Calu3 (cell line): ENCODE data around the gene INPP5K. TPM values are rescaled to one million over a fixed set of nuclear protein-coding genes. Genes with fewer than 3 reads are reported as not detected.

Experiments used
- BruUV-seq: library from RNA; stranded (reverse); fragments of 400-500 nt; replicated peaks from 2 replicates; lab custom pipeline; 2021; lab: Mats Ljungman, UMichigan
- CTCF ChIA-PET: fragments of 300-600 bp; sonication (Branson Sonifier 250); formaldehyde crosslinking; loops from one replicate; lab custom pipeline; 2022; ENCODE audit warnings: antibody characterized with exemption; lab: Charles Lee
- DNase-seq: peaks from one replicate; pipeline ENCODE4 v3.0.0; 2022
- H3K27ac Mint-ChIP-seq: one replicate; pipeline ENCODE4 v1.8.0; 2022; ENCODE audit warnings: mixed read lengths; ENCODE audit not compliant: unreplicated experiment
- H3K27me3 Mint-ChIP-seq: one replicate; pipeline ENCODE4 v1.8.0; 2022; ENCODE audit warnings: mixed read lengths; ENCODE audit not compliant: unreplicated experiment
- H3K36me3 Mint-ChIP-seq: one replicate; pipeline ENCODE4 v1.8.0; 2022; ENCODE audit warnings: mild to moderate bottlenecking, moderate library complexity, mixed read lengths; ENCODE audit not compliant: insufficient read depth, unreplicated experiment
- H3K4me1 Mint-ChIP-seq: one replicate; pipeline ENCODE4 v1.8.0; 2022; ENCODE audit warnings: mild to moderate bottlenecking, low read depth, mixed read lengths; ENCODE audit not compliant: unreplicated experiment
- H3K4me3 Mint-ChIP-seq: one replicate; pipeline ENCODE4 v1.8.0; 2022; ENCODE audit warnings: mild to moderate bottlenecking, low read depth, moderate library complexity, mixed read lengths; ENCODE audit not compliant: unreplicated experiment
- H3K9me3 Mint-ChIP-seq: one replicate; pipeline ENCODE4 v1.8.0; 2022; ENCODE audit warnings: low read depth, mixed read lengths; ENCODE audit not compliant: unreplicated experiment
- CTCF ChIP-seq: fragments of 200-600 bp; IDR thresholded peaks from one replicate; pipeline ENCODE4 v1.8.0; 2022; ENCODE audit warnings: antibody characterized with exemption; ENCODE audit not compliant: unreplicated experiment
- intact Hi-C: fragments of 100-400 bp; cut with micrococcal nuclease; formaldehyde crosslinking; loops from one replicate; pipeline ENCODE4 v1.10.0; 2022; ENCODE audit not compliant: unreplicated experiment
- total RNA-seq: library from RNA; stranded (reverse); gene quantifications from 2 replicates; pipeline ENCODE4 v1.2.3, GENCODE V29; 2022

INPP5K gene
- total RNA-seq, 1 experiment from 2014 or later, result 18.7 TPM

GRCh38 chr17:1471490-1471889 lies 44.9 kb downstream of the INPP5K start:
- no peak for DNase-seq
- no TSS peak for BruUV-seq
- Mint-ChIP-seq H3K4me3 (no peak overlapping the region), H3K9me3 (no peaks in the 10 kb centered on the region), H3K36me3 (peaks cover 42% of the 10 kb centered on the region), H3K4me1 (no peaks in the 10 kb centered on the region), H3K27ac (no peak overlapping the region), H3K27me3 (no peaks in the 10 kb centered on the region)
- intact Hi-C loops, result no loop called here
- CTCF ChIA-PET, result interaction anchor here (1.0 kb wide), 1 partner anchor 13 kb away, joined by 3 read pairs; no protein-coding TSS in a partner anchor
- no peak for TF ChIP-seq CTCF

- no peak for TF ChIP-seq CTCF
- peaks cover 46% of the 10 kb centered on the region for H3K36me3 Mint-ChIP-seq
Observed at GRCh38 chr17:1470755-1471462, 45.5 kb downstream of the INPP5K start.

GRCh38 chr17:1470071-1470754 lies 46.2 kb downstream of the INPP5K start:
- H3K9me3 Mint-ChIP-seq, result no peaks in the 10 kb centered on the region
- TF ChIP-seq CTCF, result no peak
- H3K36me3 Mint-ChIP-seq, result peaks cover 46% of the 10 kb centered on the region
- no peaks in the 10 kb centered on the region for H3K4me1 Mint-ChIP-seq
- no peak overlapping the region for H3K27ac Mint-ChIP-seq
- no peak for DNase-seq
- BruUV-seq, result no TSS peak
- intact Hi-C loops, result no loop called here
- H3K4me3 Mint-ChIP-seq, result no peak overlapping the region
- CTCF ChIA-PET, result no interaction called here
- no peaks in the 10 kb centered on the region for H3K27me3 Mint-ChIP-seq

More at GRCh38 chr17:1470755-1471462, 45.5 kb downstream of the INPP5K start:
- Mint-ChIP-seq H3K4me3 (no peak overlapping the region), H3K27ac (no peak overlapping the region), H3K9me3 (no peaks in the 10 kb centered on the region), H3K4me1 (no peaks in the 10 kb centered on the region), H3K27me3 (no peaks in the 10 kb centered on the region)
- no peak for DNase-seq
- intact Hi-C loops, result no loop called here
- BruUV-seq, result no TSS peak
- CTCF ChIA-PET, result interaction anchor here (1.0 kb wide), 1 partner anchor 13 kb away, joined by 3 read pairs; no protein-coding TSS in a partner anchor

GRCh38 chr17:1469231-1469852 lies 47.1 kb downstream of the INPP5K start:
- no TSS peak for BruUV-seq
- no peaks in the 10 kb centered on the region for H3K4me1 Mint-ChIP-seq
- H3K9me3 Mint-ChIP-seq, result no peaks in the 10 kb centered on the region
- H3K27me3 Mint-ChIP-seq, result no peaks in the 10 kb centered on the region
- no peak overlapping the region for H3K4me3 Mint-ChIP-seq
- intact Hi-C loops, result no loop called here
- no peak for DNase-seq
- peaks cover 47% of the 10 kb centered on the region for H3K36me3 Mint-ChIP-seq
- no peak overlapping the region for H3K27ac Mint-ChIP-seq
- no peak for TF ChIP-seq CTCF
- CTCF ChIA-PET, result no interaction called here
